Loucy (cell line): Measurements from ENCODE around the gene SLC26A8.

Experiments
- H2AFZ ChIP-seq: fragments of 200-600 bp; sonication (generic); 2 replicates; pipeline ENCODE4 v1.6.0; 2016; ENCODE audit warnings: antibody characterized with exemption, mild to moderate bottlenecking, low read length, moderate library complexity
- H3F3A ChIP-seq: fragments of 200-600 bp; 2 replicates; pipeline ENCODE4 v1.6.0; 2016; ENCODE audit warnings: antibody characterized with exemption, low read depth, mild to moderate bottlenecking
- H3K27me3 ChIP-seq: fragments of 200-600 bp; sonication (generic); 2 replicates; pipeline ENCODE4 v1.6.1; 2014; ENCODE audit warnings: low read length, mild to moderate bottlenecking; ENCODE audit not compliant: insufficient read depth, poor library complexity, severe bottlenecking
- H3K36me3 ChIP-seq: fragments of 200-600 bp; sonication (generic); 2 replicates; pipeline ENCODE4 v1.6.1; 2016; ENCODE audit warnings: low read length; ENCODE audit not compliant: insufficient read depth
- H3K4me1 ChIP-seq: fragments of 200-600 bp; sonication (generic); 2 replicates; pipeline ENCODE4 v1.5.1; 2014; ENCODE audit warnings: low read length, mild to moderate bottlenecking; ENCODE audit not compliant: insufficient read depth, poor library complexity, severe bottlenecking
- H3K4me2 ChIP-seq: fragments of 200-600 bp; sonication (generic); 2 replicates; pipeline ENCODE4 v1.6.0; 2014; ENCODE audit warnings: antibody characterized with exemption, low read length, low read depth, mild to moderate bottlenecking; ENCODE audit not compliant: poor library complexity, severe bottlenecking
- H3K4me3 ChIP-seq: fragments of 200-600 bp; sonication (generic); 2 replicates; pipeline ENCODE4 v1.5.1; 2014; ENCODE audit warnings: low read length, mild to moderate bottlenecking, mixed read lengths; ENCODE audit not compliant: poor library complexity, severe bottlenecking
- H3K79me2 ChIP-seq: fragments of 200-600 bp; sonication (generic); 2 replicates; pipeline ENCODE4 v1.6.1; 2014; ENCODE audit warnings: low read length; ENCODE audit not compliant: insufficient read depth
- H3K9ac ChIP-seq: fragments of 200-600 bp; sonication (generic); 2 replicates; pipeline ENCODE4 v1.6.0; 2014; ENCODE audit warnings: mild to moderate bottlenecking, low read depth, low read length, moderate library complexity; ENCODE audit not compliant: poor library complexity, severe bottlenecking
- H3K9me2 ChIP-seq: fragments of 200-600 bp; sonication (generic); replicated peaks from 2 replicates; pipeline ENCODE4 v1.6.1; 2016; ENCODE audit warnings: low read depth, low read length, mixed read lengths
- H3K9me3 ChIP-seq: fragments of 200-600 bp; sonication (generic); 2 replicates; pipeline ENCODE4 v1.6.1; 2014; ENCODE audit warnings: mild to moderate bottlenecking, antibody characterized with exemption, low read length, low read depth; ENCODE audit not compliant: insufficient read depth
- H4K20me1 ChIP-seq: fragments of 200-600 bp; sonication (generic); 2 replicates; pipeline ENCODE4 v1.6.0; 2014; ENCODE audit warnings: antibody characterized with exemption, low read length, mild to moderate bottlenecking; ENCODE audit not compliant: insufficient read depth, poor library complexity, severe bottlenecking
- EZH2phosphoT487 ChIP-seq: fragments of 200-600 bp; IDR thresholded peaks from 2 replicates; pipeline ENCODE4 v1.6.1; 2018; ENCODE audit warnings: antibody characterized with exemption, mild to moderate bottlenecking, moderate library complexity, borderline replicate concordance
- TF ChIP-seq, protein P1 (sequence below): fragments of 200-600 bp; sonication (generic); conservative IDR thresholded peaks from 2 replicates; pipeline ENCODE4 v1.5.1; 2014; ENCODE audit warnings: mild to moderate bottlenecking, antibody characterized with exemption, low read length

Gene SLC26A8, protein sequence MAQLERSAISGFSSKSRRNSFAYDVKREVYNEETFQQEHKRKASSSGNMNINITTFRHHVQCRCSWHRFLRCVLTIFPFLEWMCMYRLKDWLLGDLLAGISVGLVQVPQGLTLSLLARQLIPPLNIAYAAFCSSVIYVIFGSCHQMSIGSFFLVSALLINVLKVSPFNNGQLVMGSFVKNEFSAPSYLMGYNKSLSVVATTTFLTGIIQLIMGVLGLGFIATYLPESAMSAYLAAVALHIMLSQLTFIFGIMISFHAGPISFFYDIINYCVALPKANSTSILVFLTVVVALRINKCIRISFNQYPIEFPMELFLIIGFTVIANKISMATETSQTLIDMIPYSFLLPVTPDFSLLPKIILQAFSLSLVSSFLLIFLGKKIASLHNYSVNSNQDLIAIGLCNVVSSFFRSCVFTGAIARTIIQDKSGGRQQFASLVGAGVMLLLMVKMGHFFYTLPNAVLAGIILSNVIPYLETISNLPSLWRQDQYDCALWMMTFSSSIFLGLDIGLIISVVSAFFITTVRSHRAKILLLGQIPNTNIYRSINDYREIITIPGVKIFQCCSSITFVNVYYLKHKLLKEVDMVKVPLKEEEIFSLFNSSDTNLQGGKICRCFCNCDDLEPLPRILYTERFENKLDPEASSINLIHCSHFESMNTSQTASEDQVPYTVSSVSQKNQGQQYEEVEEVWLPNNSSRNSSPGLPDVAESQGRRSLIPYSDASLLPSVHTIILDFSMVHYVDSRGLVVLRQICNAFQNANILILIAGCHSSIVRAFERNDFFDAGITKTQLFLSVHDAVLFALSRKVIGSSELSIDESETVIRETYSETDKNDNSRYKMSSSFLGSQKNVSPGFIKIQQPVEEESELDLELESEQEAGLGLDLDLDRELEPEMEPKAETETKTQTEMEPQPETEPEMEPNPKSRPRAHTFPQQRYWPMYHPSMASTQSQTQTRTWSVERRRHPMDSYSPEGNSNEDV

DNA sequence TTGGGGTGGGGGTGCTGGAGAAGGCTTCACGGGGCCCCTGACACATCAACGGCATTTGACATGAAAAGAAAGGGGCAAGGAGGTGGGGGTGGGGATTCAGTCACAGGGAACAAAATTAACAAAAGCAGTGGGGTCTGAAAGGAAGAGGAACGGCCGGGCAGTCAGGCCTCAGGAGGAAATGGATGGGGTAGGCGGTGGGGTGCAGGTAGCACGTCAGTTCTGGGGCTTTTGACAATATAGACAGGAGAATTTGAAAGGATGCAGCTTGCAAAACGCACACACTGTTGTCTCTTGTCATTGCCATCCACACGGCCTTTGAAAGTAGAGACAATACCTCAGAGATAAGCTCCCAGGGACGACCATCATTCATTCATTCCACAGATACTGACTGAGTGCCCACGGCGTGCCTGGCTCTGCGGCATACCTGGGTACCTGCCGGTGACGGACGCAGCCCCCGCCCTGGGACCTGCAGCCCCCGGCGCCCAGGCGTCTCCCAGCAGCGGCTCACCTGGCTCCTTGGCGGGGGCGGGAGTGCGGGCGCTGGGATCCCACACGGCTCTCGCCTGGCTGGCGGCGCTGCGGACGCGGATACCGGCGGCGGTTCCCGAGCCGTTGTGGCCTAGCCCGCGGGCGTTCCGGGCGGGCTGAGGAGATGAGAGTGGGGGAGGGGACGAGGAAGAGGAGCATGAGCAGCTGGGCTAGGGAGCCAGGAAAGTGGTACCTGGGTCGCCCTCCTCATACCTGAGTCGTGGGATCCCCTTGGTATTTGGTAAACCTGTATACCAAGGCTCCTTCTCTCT lies at the start of gene SLC26A8:
TSS of gene SLC26A8 (minus strand) at position 646 of the 800 bp plus-strand sequence. CDS start 4,934 bp downstream, outside the sequence.
- H4K20me1 ChIP-seq = peaks cover 12% of the 10 kb centered on the region
- H3K9me3 ChIP-seq = no peaks in the 10 kb centered on the region
- no peaks in the 10 kb centered on the region for H3K9me2 ChIP-seq
- no peaks in the 10 kb centered on the region for H3K36me3 ChIP-seq
- H3K4me1 ChIP-seq = no peaks in the 10 kb centered on the region
- no peak within 1 kb of the TSS for H3K4me3 ChIP-seq
- H2AFZ ChIP-seq = no peak within 1 kb of the TSS
- H3K9ac ChIP-seq = no peak within 1 kb of the TSS
- H3K4me2 ChIP-seq = no peak within 1 kb of the TSS
- H3K79me2 ChIP-seq = peaks cover 16% of the 10 kb centered on the region
- peaks cover 8% of the 10 kb centered on the region for H3F3A ChIP-seq
- peaks cover 9% of the 10 kb centered on the region for H3K27me3 ChIP-seq
- TF ChIP-seq, protein P1, sequence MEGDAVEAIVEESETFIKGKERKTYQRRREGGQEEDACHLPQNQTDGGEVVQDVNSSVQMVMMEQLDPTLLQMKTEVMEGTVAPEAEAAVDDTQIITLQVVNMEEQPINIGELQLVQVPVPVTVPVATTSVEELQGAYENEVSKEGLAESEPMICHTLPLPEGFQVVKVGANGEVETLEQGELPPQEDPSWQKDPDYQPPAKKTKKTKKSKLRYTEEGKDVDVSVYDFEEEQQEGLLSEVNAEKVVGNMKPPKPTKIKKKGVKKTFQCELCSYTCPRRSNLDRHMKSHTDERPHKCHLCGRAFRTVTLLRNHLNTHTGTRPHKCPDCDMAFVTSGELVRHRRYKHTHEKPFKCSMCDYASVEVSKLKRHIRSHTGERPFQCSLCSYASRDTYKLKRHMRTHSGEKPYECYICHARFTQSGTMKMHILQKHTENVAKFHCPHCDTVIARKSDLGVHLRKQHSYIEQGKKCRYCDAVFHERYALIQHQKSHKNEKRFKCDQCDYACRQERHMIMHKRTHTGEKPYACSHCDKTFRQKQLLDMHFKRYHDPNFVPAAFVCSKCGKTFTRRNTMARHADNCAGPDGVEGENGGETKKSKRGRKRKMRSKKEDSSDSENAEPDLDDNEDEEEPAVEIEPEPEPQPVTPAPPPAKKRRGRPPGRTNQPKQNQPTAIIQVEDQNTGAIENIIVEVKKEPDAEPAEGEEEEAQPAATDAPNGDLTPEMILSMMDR = no peak
- TF ChIP-seq EZH2phosphoT487 = no peak

DNA sequence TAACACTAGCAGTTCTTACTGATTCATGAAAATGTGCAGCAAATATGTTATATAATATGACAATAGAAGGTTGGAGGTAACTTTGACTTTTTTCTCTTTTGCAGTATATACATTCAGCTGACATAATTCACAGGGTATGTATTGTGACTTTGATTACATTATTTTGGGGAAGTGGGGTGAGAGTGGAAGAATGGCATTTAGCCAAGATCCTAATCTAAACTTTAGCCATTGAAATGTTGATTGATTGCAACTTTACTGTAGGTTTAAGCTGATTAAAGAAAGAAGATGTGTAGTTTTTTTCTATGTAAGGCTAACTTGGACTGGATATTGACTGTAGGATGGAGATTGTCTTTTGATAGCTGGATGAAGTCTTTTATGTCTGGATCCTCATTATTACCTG lies 49.1 kb upstream of the SLC26A8 start:
- Histone ChIP-seq H2AFZ (no peak overlapping the region), H3F3A (no peaks in the 10 kb centered on the region), H3K4me1 (peaks cover under 1% of the 10 kb centered on the region), H3K9me3 (no peaks in the 10 kb centered on the region), H3K36me3 (peaks cover 88% of the 10 kb centered on the region), H3K4me3 (no peak overlapping the region), H3K79me2 (peaks cover 91% of the 10 kb centered on the region), H3K27me3 (no peaks in the 10 kb centered on the region), H3K9me2 (no peaks in the 10 kb centered on the region), H4K20me1 (peaks cover 88% of the 10 kb centered on the region), H3K4me2 (no peak overlapping the region), H3K9ac (no peak overlapping the region)
- no peak for TF ChIP-seq EZH2phosphoT487
- TF ChIP-seq, protein P1 = no peak

DNA sequence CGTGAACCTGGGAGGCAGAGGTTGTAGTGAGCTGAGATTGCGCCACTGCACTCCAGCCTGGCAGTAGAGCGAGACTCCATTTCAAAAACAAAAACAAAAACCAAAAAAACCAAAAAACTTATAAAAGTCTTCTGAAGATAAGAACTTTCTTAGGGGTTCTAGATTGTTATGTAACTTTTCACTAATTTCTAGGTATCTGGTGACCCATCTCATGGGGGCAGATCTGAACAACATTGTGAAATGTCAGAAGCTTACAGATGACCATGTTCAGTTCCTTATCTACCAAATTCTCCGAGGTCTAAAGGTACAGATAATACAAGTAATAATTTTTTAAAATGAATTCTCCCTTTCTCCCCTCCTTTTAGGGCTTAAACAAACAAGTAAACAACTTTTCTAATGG lies 48.2 kb upstream of the SLC26A8 start:
- H3K36me3 ChIP-seq = peaks cover 86% of the 10 kb centered on the region
- H3K9me3 ChIP-seq = no peaks in the 10 kb centered on the region
- no peak overlapping the region for H3K4me3 ChIP-seq
- H3K4me2 ChIP-seq = no peak overlapping the region
- H3K27me3 ChIP-seq = no peaks in the 10 kb centered on the region
- peaks cover 4% of the 10 kb centered on the region for H3K4me1 ChIP-seq
- no peaks in the 10 kb centered on the region for H3K9me2 ChIP-seq
- no peak overlapping the region for H2AFZ ChIP-seq
- H4K20me1 ChIP-seq = peaks cover 89% of the 10 kb centered on the region
- H3F3A ChIP-seq = no peaks in the 10 kb centered on the region
- no peak for TF ChIP-seq EZH2phosphoT487
- TF ChIP-seq, protein P1 = no peak
- H3K79me2 ChIP-seq = peaks cover 97% of the 10 kb centered on the region
- H3K9ac ChIP-seq = no peak overlapping the region
